ENCODE data around the gene NUDCD3. TPM values are rescaled to one million over a fixed set of nuclear protein-coding genes. Genes with fewer than 3 reads are reported as not detected.

The NUDCD3 gene
- polyA plus RNA-seq, 3 donors from 2014 or later, result 43.3 to 60.4 (median 56.3) TPM

DNA sequence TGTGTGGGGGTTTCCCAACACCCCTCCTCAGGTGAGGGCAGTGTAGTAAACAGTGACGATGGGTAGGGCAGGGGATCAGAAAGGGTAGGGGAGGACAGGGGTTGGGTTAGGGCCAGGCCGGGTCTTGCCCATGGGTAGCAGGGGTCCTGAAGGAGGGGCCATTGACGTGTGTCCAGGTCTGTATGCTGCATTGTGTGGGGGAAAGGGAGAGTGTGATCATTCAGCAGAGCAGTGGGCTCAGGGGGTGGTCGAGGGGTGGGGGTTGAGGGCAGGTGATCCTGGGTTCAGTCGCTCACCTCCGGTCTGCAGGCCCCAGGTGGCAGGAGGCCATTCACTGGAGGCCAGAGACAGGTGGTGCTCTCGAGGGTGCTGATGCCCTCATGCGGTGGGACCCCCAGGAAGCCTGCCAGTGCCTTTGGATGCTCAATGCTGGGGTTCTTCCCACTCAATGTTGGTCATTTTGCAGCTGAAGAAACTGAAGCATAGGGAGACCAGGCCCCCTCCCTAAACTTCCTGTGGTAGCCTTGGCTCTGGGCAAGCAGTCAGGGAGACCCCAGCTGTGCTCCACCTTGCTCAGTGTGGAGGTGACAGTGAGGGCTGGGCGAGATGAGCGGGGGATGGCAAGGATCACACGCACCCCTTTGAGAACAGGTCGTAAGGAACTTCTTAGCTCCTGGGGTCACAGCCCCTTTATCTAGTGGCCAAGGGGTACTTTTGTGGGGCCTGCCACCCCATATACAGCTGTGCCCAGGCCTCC lies 116.3 kb downstream of the NUDCD3 start:
- peaks cover 0 to 4% of the 10 kb centered on the region in 2 donors for H3K4me1 Mint-ChIP-seq
- peaks cover 5 to 11% (median 5%) of the 10 kb centered on the region in 3 donors for H3K27me3 Mint-ChIP-seq (ENCODE audit: low read depth in 3 of 3)
- no peak overlapping the region for H3K4me3 Mint-ChIP-seq
- H3K9me3 Mint-ChIP-seq, result peaks cover 0 to 3% (median under 1%) of the 10 kb centered on the region in 6 donors
- H3K27ac Mint-ChIP-seq, result no peak overlapping the region
- no peak for DNase-seq
- H3K36me3 Mint-ChIP-seq, result no peaks in the 10 kb centered on the region

DNA sequence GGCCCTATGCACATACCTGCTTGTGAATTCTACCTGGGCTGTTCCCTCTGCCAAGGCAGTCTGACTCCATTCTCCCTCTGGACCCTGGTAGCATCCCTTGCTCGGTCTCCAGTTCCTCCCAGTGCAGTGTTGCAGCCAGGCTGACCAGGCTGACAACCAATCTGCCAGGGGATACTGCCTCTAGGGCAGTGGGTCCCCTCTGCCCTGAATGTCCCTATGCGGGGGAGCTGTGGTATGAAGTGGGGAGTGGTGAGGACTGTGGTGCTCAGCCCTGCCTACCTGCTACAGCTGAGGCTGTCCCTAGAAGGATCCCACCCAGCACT lies 117.1 kb downstream of the NUDCD3 start:
- Mint-ChIP-seq H3K4me3 (no peak overlapping the region), H3K36me3 (no peaks in the 10 kb centered on the region), H3K9me3 (peaks cover 0 to 7% (median 3%) of the 10 kb centered on the region in 6 donors), H3K27me3 (ENCODE audit: low read depth in 3 of 3) (peaks cover 5 to 11% (median 5%) of the 10 kb centered on the region in 3 donors), H3K4me1 (no peaks in the 10 kb centered on the region), H3K27ac (no peak overlapping the region)
- DNase-seq, result no peak

DNA sequence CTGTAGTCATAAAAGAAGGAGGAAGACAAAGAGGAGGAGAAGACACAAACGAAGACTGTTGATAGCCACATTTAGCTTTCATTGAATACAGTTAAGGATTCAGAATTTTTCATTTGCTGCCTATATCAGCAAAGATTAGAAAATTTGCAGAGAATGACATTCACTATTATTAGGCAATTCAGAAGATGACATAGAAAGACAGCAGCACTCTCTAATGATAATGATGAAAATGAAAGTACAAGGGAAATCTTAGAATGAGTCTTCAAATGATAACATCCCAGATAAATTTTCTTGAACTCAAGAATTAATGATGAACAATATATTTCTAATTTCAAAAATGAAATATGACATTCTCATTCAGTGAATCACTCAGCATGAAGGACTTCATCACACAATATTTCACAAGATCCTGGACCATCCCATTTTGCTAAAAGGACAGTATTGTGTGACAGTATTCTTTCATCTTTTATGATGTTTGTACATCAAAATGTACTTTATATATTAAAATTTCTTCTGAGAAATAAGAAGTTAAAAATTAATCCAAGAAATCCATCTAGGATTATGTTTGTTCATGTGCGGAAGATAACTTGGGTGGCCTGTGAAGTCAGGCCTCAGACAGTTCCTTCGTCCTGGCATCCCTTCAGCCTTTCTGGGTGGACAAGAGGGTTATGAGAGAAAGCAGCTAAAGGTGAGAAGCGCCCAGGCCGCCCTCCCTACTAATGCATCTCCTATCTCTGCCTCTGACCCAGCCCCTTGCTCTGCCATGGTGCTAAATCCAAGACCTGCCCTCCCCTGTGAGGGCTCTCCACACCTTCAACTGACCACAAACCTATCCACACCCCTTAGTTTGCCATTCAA lies 117.7 kb downstream of the NUDCD3 start:
- Mint-ChIP-seq H3K4me1 (no peaks in the 10 kb centered on the region), H3K9me3 (peaks cover 0 to 7% (median 3%) of the 10 kb centered on the region in 6 donors), H3K27ac (no peak overlapping the region), H3K36me3 (no peaks in the 10 kb centered on the region), H3K27me3 (ENCODE audit: low read depth in 3 of 3) (peaks cover 5 to 13% (median 5%) of the 10 kb centered on the region in 3 donors), H3K4me3 (no peak overlapping the region)
- no peak for DNase-seq

DNA sequence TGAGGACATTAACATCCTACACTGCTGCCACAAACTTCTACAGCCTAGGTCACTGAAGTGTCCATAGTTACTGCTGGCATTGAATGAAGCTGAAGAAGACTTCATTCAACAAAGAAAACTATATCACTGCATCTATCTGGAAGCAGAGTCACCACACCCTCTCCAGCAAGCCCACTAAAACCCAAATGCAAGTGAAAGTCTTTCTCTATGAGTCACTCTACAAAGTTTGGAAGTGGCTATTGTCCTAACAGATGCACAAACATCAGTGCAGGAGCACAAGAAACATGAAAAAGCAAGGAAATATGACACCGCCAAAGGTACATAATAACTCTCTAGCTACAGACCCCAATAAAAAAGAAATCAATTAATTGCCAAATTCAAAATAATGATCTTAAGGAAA lies 121.6 kb downstream of the NUDCD3 start:
- no peak overlapping the region for H3K27ac Mint-ChIP-seq
- DNase-seq, result no peak
- H3K36me3 Mint-ChIP-seq, result no peaks in the 10 kb centered on the region
- no peaks in the 10 kb centered on the region for H3K4me1 Mint-ChIP-seq
- H3K4me3 Mint-ChIP-seq, result no peak overlapping the region
- peaks cover 5 to 13% (median 6%) of the 10 kb centered on the region in 3 donors for H3K27me3 Mint-ChIP-seq (ENCODE audit: low read depth in 3 of 3)
- peaks cover 0 to 7% (median 3%) of the 10 kb centered on the region in 6 donors for H3K9me3 Mint-ChIP-seq

DNA sequence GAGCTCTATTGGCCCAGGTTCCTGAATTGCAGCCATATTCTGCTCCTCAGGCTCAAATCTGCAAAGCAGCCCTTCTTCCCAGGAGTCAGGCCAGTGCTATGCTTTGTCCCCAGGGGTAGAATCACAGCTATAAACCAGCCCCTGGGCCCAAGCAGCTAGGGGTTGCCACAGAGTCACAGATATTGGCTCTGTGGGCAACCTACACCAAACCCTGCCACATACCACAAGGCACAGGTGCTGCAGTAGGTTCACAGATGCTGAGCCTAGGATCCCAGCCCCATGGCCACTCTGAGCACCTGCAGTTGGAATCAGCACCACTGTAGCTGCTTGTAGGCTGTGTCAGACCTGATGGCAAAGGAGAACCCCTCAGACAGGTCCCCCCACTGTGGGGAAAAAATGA lies 122.0 kb downstream of the NUDCD3 start:
- Mint-ChIP-seq H3K4me1 (no peaks in the 10 kb centered on the region), H3K27me3 (ENCODE audit: low read depth in 3 of 3) (peaks cover 5 to 13% (median 9%) of the 10 kb centered on the region in 3 donors)

DNA sequence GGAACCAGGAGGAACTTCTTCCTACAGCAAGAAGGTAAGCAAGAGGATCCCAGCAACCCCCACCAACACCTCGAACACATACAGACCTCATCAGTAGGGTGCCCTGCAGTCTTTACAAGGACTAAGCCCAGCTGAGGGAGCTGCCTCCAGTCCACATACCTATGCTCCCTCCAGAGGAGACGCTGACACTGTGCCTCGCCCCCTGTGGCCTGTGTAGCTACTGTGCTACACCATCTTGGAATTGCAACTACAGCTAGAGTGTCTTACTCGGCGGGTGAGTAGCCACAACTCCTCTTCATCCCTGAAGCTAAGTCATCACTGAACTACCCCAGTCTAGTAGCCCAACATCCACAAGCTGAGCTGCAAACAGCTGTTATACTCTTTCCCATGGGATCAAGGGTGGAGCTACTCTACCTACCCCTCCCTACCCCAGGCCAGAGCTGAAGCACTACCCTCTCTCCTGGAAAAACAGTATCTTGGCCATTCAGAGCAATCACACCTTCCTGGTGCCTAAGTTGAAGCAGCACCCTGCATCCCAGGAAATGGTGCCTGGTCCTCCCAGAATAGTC lies 122.9 kb downstream of the NUDCD3 start:
- Mint-ChIP-seq H3K27ac (no peak overlapping the region), H3K4me3 (no peak overlapping the region), H3K36me3 (no peaks in the 10 kb centered on the region)

More for the DNA sequence above, 122.0 kb downstream of the NUDCD3 start:
- Mint-ChIP-seq H3K4me3 (no peak overlapping the region), H3K27ac (no peak overlapping the region), H3K9me3 (peaks cover 0 to 7% (median 3%) of the 10 kb centered on the region in 6 donors), H3K36me3 (no peaks in the 10 kb centered on the region)
- DNase-seq, result no peak

DNA sequence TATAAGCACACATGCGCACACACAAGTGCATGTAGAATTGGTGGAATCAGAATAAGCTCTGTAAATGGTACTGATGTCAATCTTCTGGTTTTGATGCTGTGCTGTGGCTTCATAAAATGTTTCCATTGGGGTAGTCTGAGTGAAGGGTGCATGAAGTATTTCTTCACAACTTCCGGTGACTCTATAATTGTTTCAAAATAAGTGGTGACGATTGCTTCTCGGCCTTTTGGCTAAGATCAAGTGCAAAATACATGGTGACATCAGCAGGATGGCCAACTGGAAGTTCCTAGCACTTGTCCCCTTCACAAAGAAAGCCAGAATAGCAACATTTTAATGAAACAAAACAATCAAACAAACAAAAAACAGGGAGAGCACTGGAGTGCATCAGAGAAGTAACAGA lies 123.5 kb downstream of the NUDCD3 start:
- H3K36me3 Mint-ChIP-seq, result peaks cover 0 to 4% (median 0%) of the 10 kb centered on the region in 3 donors
- no peak overlapping the region for H3K4me3 Mint-ChIP-seq
- no peaks in the 10 kb centered on the region for H3K4me1 Mint-ChIP-seq
- DNase-seq, result no peak
- peaks cover 0 to 7% (median 3%) of the 10 kb centered on the region in 6 donors for H3K9me3 Mint-ChIP-seq
- H3K27me3 Mint-ChIP-seq (ENCODE audit: low read depth in 3 of 3), result peaks cover 7 to 21% (median 18%) of the 10 kb centered on the region in 3 donors
- no peak overlapping the region for H3K27ac Mint-ChIP-seq

More for the DNA sequence above, 122.9 kb downstream of the NUDCD3 start:
- DNase-seq, result no peak
- Mint-ChIP-seq H3K9me3 (peaks cover 0 to 7% (median 3%) of the 10 kb centered on the region in 6 donors), H3K27me3 (ENCODE audit: low read depth in 3 of 3) (peaks cover 7 to 18% (median 14%) of the 10 kb centered on the region in 3 donors), H3K4me1 (no peaks in the 10 kb centered on the region)

DNA sequence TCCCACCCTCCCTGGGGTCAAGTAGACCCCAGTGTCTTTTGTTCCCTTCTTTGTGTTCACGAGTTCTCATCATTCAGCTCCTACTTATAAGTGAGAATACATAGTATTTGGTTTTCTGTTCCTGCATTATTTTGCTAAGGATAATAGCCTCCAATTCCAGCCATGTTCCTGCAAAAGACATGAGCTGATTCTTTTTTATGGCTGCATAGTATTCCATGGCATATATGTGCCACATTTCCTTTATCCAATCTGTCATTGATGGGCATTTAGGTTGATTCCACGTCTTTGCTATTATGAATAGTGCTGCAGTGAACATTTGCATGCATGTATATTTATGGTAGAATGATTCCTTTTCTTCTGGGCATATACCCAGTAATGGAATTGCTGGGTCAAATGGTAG lies 136.8 kb downstream of the NUDCD3 start:
- Mint-ChIP-seq H3K4me3 (no peak overlapping the region), H3K36me3 (no peaks in the 10 kb centered on the region), H3K27me3 (ENCODE audit: low read depth in 3 of 3) (peaks cover 9 to 17% (median 14%) of the 10 kb centered on the region in 3 donors), H3K9me3 (peaks cover 0 to 7% (median 1%) of the 10 kb centered on the region in 6 donors), H3K27ac (no peak overlapping the region), H3K4me1 (no peaks in the 10 kb centered on the region)
- no peak for DNase-seq

DNA sequence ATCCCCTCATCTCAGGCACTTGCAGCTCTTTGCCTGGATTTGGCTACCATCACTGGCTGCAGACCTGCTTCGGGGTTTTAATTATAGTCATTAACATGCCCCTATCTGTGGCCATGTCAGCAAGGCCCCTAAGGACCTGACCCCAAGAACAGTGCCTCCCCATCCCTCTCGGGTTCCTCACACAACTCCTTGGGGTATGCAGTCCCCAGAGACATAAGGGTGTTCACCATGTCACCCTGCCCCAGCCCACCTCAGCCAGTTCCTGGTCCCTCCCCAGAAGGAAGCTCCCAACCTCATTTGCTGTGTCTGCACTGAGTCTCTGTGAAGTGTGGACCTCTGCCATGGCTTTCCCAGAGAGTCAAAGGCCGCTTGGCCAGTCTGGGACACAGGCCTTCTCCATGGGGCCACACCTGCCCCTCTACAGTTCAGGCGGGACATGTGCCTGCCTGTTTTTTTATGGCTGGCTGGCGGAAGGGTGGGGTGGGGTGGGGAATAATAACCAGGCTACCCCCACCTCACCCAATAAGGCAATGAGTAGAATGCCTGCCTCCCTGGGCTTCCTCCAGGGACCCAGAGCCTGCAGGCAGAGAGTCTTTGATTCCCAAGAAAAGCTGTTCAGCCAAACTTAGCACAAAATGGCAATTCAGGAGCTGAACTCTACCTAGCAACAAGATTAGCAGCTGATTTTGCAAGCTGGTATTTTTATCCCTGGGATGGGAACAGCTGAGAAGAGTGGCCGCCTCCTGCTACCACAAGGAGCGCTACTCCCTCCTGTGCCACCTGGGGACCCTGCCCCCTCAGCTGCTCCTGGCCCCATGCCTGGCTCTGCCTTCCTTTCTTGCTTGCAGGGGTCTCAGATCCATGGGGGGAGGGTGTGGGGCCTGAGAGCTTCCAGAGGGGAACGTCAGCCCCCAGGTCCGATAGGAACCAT lies 141.3 kb downstream of the NUDCD3 start:
- Mint-ChIP-seq H3K4me3 (no peak overlapping the region), H3K27ac (no peak overlapping the region), H3K27me3 (ENCODE audit: low read depth in 3 of 3) (peaks cover 3 to 27% (median 7%) of the 10 kb centered on the region in 3 donors), H3K36me3 (no peaks in the 10 kb centered on the region), H3K4me1 (no peaks in the 10 kb centered on the region), H3K9me3 (peaks cover 0 to 7% (median 0%) of the 10 kb centered on the region in 6 donors)
- DNase-seq, result no peak

DNA sequence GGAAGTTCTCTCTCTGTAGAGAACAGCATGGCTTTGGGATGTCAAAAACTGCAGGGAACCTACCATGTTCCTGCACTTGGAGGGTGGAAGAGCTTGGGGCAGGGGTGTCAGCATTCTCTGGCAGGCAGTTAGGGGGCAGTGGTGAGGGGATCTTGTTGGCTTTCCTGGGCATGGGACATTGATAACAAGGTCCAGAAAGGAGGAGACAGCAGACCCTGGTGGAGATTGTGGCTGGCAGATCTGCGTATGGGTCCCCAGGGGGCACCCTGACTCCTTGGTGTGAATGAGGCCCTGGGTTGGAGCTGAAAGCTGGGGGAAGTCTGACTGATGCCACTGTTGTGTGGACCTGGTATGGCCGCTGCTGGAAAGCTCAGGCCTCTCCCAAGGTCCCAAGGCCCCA lies 142.2 kb downstream of the NUDCD3 start:
- Mint-ChIP-seq H3K4me3 (no peak overlapping the region), H3K36me3 (no peaks in the 10 kb centered on the region), H3K27me3 (ENCODE audit: low read depth in 3 of 3) (peaks cover 3 to 22% (median 3%) of the 10 kb centered on the region in 3 donors), H3K4me1 (no peaks in the 10 kb centered on the region), H3K9me3 (peaks cover 0 to 7% (median 0%) of the 10 kb centered on the region in 6 donors), H3K27ac (no peak overlapping the region)
- DNase-seq, result peak in 1 of 3 donors; percentile 3

DNA sequence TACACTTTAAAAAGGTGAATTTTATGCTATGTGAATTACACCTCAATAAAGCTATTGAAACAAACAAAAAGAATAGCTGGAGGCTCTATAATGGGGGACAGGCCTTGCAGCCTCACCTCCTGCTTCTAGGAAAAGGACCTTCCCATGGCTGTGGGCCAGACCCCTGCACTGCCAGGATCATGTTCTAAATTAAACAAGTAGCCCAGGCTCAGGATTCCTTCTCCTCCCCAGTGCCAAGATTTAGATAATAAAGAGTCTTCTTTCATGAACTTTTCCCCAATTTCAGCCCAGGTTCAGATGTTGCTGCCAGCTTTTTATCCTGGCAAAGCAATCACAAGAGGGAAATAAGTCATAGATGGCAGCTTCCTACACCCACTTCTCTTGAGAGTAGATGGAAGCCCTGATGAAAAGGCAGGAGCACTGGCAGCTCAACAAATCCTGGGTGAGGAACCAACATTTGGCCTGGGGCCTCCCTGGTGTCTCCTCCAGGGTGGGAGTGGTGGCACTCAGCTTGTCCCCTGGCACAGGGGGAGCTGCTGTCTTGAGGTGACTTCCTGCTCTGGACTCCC lies 142.8 kb downstream of the NUDCD3 start:
- H3K4me1 Mint-ChIP-seq, result no peaks in the 10 kb centered on the region
- H3K36me3 Mint-ChIP-seq, result no peaks in the 10 kb centered on the region
- H3K27me3 Mint-ChIP-seq (ENCODE audit: low read depth in 3 of 3), result peaks cover 3 to 22% (median 3%) of the 10 kb centered on the region in 3 donors
- H3K4me3 Mint-ChIP-seq, result no peak overlapping the region
- peaks cover 0 to 7% (median 0%) of the 10 kb centered on the region in 6 donors for H3K9me3 Mint-ChIP-seq
- DNase-seq, result no peak
- no peak overlapping the region for H3K27ac Mint-ChIP-seq

DNA sequence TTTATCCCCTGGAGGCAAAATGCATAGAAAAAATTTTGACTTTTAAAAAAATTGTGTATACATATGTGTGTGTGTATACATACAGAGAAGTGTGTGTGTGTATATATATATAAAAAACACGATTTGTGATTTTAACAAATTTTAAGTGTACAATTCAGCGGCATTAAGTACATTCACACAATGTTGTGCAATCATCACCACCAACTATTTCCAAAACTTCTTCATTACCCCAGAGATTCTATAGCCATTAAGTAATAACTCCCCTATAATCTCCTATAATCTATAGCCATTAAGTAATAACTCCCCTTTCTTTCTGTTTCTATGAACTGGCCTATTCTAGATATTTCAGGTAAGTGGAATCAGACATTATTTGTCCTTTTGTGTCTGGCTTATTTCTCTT lies 144.4 kb downstream of the NUDCD3 start:
- Mint-ChIP-seq H3K27ac (no peak overlapping the region), H3K4me3 (no peak overlapping the region), H3K9me3 (peaks cover 0 to 7% (median 0%) of the 10 kb centered on the region in 6 donors), H3K36me3 (no peaks in the 10 kb centered on the region), H3K27me3 (ENCODE audit: low read depth in 3 of 3) (peaks cover 1 to 22% (median 3%) of the 10 kb centered on the region in 3 donors), H3K4me1 (no peaks in the 10 kb centered on the region)
- no peak for DNase-seq

DNA sequence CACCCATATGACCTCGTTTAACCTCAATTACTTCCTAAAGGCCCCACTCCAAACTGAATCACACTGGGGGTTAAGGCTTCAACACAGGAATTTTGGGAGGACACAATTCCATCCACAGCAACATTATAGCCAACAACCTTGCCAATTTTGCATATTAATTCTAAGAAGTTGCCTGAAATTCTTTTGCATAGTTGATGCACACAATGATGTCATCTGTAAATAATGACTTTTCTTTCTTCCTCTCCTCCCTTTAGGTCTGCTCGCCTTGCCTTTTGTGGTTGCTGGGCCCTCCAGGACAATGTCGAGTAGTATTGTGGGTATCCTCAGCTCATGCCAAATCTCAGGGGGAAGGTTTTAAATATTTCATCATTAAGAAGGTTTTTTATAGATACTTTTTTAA lies 149.1 kb downstream of the NUDCD3 start:
- no peak overlapping the region for H3K27ac Mint-ChIP-seq
- H3K27me3 Mint-ChIP-seq (ENCODE audit: low read depth in 3 of 3), result peaks cover 0 to 10% (median 6%) of the 10 kb centered on the region in 3 donors
- H3K9me3 Mint-ChIP-seq, result peaks cover 0 to 9% (median 4%) of the 10 kb centered on the region in 6 donors
- H3K36me3 Mint-ChIP-seq, result no peaks in the 10 kb centered on the region
- H3K4me1 Mint-ChIP-seq, result no peaks in the 10 kb centered on the region
- no peak for DNase-seq
- no peak overlapping the region for H3K4me3 Mint-ChIP-seq
